ENCODE results near the gene RCAN1. TPM values are rescaled to one million over a fixed set of nuclear protein-coding genes. Genes with fewer than 3 reads are reported as not detected.

RCAN1 gene
- total RNA-seq, 1 donor = 308 TPM

DNA sequence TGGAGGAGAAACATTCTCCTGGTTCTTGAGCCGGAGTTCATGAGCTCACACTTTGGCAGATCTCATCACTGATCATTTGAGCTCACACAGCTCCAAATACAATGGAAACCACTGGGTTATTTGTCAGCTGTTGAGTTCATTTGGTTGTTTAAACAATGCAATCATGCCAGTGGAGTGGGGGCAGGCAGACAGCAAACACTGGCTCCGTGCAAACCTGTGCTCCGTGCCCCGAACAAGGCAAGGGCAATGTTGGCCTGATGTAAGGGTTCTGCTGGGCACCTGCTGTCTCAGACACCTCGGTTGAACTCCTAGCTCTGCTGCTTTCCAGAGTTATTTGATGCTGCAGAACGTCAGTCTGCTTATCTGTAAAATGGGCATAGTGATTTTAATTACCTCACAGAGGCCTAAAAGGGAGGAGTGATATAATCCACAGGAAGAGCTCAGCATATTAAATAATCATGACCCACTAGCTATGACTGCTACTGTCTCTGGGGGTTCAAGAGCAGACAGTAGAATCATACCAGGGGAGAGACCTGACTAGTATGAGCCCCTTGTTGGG is 33.9 kb upstream of the RCAN1 start:
- no peak for DNase-seq (ENCODE audit: low read depth)
- no peak overlapping the region for H3K4me3 ChIP-seq (ENCODE audit: low read depth, low read length)
- no peak for TF ChIP-seq CTCF (IDR thresholded peaks at IDR 0.05; ENCODE audit: insufficient read depth, low read depth, low read length)

GRCh38 chr21:34647555-34647954 is 32.6 kb upstream of the RCAN1 start:
- no peak overlapping the region for H3K4me3 ChIP-seq (ENCODE audit: low read depth, low read length)
- TF ChIP-seq CTCF (IDR thresholded peaks at IDR 0.05; ENCODE audit: insufficient read depth, low read depth, low read length) = no peak
- no peak for DNase-seq (ENCODE audit: low read depth)

DNA sequence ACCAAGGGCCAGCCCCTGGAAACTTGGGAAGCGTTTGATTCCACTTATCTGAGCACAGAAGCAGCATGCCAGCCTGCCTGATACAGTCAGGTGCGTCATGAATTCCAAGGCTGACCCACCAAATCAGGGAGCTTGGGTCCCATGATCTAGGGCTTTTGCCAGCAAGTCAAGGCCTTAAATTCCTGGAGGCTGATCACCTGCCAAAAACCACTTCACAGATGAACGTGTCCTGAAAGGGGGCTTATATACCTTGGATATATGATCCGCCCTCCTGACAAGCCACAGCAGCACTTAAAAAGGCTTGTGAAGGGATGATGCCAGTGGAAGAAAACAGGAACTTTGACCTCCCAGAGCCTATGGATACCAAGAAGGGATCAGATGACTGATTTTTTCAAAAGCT is 29.9 kb upstream of the RCAN1 start:
- no peak for DNase-seq (ENCODE audit: low read depth)
- H3K4me3 ChIP-seq (ENCODE audit: low read depth, low read length) = no peak overlapping the region
- TF ChIP-seq CTCF (IDR thresholded peaks at IDR 0.05; ENCODE audit: insufficient read depth, low read depth, low read length) = no peak

DNA sequence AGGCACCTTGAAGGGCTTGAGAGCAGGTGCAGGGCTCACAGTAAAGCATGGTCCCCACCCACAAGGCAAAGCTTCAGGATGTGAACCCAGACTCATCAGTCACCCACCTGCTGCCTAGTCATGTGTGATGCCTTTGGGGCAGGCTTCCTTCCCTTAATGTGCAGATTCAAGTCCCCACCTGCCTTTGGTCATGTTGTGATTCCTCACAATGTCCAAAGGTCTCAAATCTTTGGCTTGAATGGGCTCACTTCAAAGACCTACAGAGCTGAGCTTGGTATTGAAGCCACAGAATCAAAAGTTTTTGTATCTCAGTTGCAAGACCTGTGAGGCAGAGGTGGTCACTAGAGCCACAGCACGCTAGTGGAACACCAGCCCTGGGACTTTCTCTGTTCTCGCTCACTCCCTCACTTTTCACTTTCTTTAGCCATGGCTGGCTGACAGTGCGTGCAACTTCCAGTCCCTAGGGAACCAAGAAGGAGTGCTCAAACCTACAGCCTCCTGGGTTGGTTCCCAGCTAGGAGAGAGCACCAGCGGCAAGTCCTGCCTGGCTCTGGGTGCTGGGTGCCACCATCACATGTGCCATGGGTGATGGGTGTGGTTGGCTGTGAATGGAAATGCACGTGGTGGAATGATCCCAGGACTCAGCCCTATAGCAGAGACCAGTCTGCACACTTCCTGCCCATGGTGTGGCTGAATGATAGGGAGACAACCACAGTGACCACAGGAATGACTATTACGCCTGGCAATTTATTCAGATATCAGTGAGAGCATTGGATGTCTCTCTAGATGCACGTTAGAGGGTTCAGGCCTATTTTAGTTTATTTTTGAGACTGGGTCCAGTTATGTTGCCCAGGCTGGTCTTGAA is 27.5 kb upstream of the RCAN1 start:
- DNase-seq (ENCODE audit: low read depth) = peak; percentile 30
- no peak for TF ChIP-seq CTCF (IDR thresholded peaks at IDR 0.05; ENCODE audit: insufficient read depth, low read depth, low read length)
- H3K4me3 ChIP-seq (ENCODE audit: low read depth, low read length) = no peak overlapping the region

DNA sequence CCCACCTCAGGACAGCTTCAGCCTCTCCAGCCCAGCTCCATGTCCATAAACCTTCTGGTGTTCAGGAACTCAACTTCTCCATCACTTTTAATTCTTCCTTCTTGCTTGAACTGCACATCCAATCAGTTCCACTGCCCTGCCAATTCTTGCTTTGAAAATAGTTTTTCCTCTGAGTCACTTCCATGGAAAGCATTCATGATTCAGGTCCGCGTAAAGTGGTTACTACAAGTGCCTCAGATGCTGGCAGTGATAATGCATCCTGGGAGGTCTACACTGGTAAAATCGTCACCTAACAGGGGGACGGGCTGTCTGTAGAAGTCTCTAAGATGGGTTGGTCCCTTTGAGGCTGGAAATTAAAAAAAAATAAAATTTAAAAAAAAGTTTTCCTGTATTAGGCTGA is 25.9 kb upstream of the RCAN1 start:
- peak; percentile 54 for DNase-seq (ENCODE audit: low read depth)
- H3K4me3 ChIP-seq (ENCODE audit: low read depth, low read length) = no peak overlapping the region
- TF ChIP-seq CTCF (IDR thresholded peaks at IDR 0.05; ENCODE audit: insufficient read depth, low read depth, low read length) = no peak

- peak overlapping the region; percentile 27 for H3K4me3 ChIP-seq (ENCODE audit: low read depth, low read length)
- no peak for TF ChIP-seq CTCF (IDR thresholded peaks at IDR 0.05; ENCODE audit: insufficient read depth, low read depth, low read length)
- peak; percentile 42 for DNase-seq (ENCODE audit: low read depth)
These were observed 25.2 kb upstream of the RCAN1 start for GRCh38 chr21:34639882-34640788.

Measured in fibroblast of villous mesenchyme (primary cell).